ENCODE results near the gene EYA2. TPM values are rescaled to one million over a fixed set of nuclear protein-coding genes. Genes with fewer than 3 reads are reported as not detected.

Gene EYA2
- total RNA-seq, 1 experiment from 2014 or later: 0.25 TPM

GRCh38 chr20:46851746-46852145 lies 42.9 kb upstream of the EYA2 start:
- no TSS peak for BruUV-seq (replicated peaks)
- intact Hi-C loops (cut with micrococcal nuclease; ENCODE audit: unreplicated experiment): no loop called here

GRCh38 chr20:46852313-46852712 lies 42.3 kb upstream of the EYA2 start:
- Mint-ChIP-seq H3K4me3 (ENCODE audit: unreplicated experiment) (no peak overlapping the region), H3K4me1 (ENCODE audit: low read depth, unreplicated experiment) (no peaks in the 10 kb centered on the region), H3K9me3 (ENCODE audit: unreplicated experiment) (peaks cover 7% of the 10 kb centered on the region), H3K27me3 (ENCODE audit: insufficient read depth, unreplicated experiment) (peaks cover 15% of the 10 kb centered on the region), H3K36me3 (ENCODE audit: insufficient read depth, unreplicated experiment) (no peaks in the 10 kb centered on the region), H3K27ac (ENCODE audit: unreplicated experiment) (no peak overlapping the region)
- H3K9me3 ChIP-seq: no peaks in the 10 kb centered on the region; the same call in 1 of the 2 replicates
- CTCF ChIA-PET: no interaction called here
- H3K4me1 ChIP-seq: no peaks in the 10 kb centered on the region
- intact Hi-C loops (cut with micrococcal nuclease; ENCODE audit: unreplicated experiment): no loop called here
- H3K27me3 ChIP-seq (replicated peaks; ENCODE audit: control insufficient read depth, insufficient read depth, low read length): no peaks in the 10 kb centered on the region
- no TSS peak for BruUV-seq (replicated peaks)
- TF ChIP-seq CTCF (IDR thresholded peaks at IDR 0.05; ENCODE audit: insufficient read depth in 1 of 2, low read depth in 1 of 2, low read length in 1 of 2, severe bottlenecking in 1 of 2, unreplicated experiment in 1 of 2): no peak
- POLR2A ChIA-PET: no interaction called here
- H3K4me3 ChIP-seq (ENCODE audit: low read depth, low read length): no peak overlapping the region
- DNase-seq: no peak
- H3K36me3 ChIP-seq (ENCODE audit: control insufficient read depth, insufficient read depth, low read length): no peaks in the 10 kb centered on the region

More at GRCh38 chr20:46851746-46852145, 42.9 kb upstream of the EYA2 start:
- no peak overlapping the region for H3K4me3 Mint-ChIP-seq (ENCODE audit: unreplicated experiment)
- H3K36me3 Mint-ChIP-seq (ENCODE audit: insufficient read depth, unreplicated experiment): no peaks in the 10 kb centered on the region
- TF ChIP-seq CTCF (IDR thresholded peaks at IDR 0.05; ENCODE audit: insufficient read depth in 1 of 2, low read depth in 1 of 2, low read length in 1 of 2, severe bottlenecking in 1 of 2, unreplicated experiment in 1 of 2): no peak
- H3K4me1 ChIP-seq: no peaks in the 10 kb centered on the region
- no peaks in the 10 kb centered on the region for H3K27me3 ChIP-seq (replicated peaks; ENCODE audit: control insufficient read depth, insufficient read depth, low read length)
- H3K9me3 ChIP-seq: no peaks in the 10 kb centered on the region; the same call in 1 of the 2 replicates
- no peak overlapping the region for H3K4me3 ChIP-seq (ENCODE audit: low read depth, low read length)
- POLR2A ChIA-PET: no interaction called here
- H3K27me3 Mint-ChIP-seq (ENCODE audit: insufficient read depth, unreplicated experiment): peaks cover 14% of the 10 kb centered on the region
- CTCF ChIA-PET: no interaction called here
- no peak overlapping the region for H3K27ac Mint-ChIP-seq (ENCODE audit: unreplicated experiment)
- no peaks in the 10 kb centered on the region for H3K36me3 ChIP-seq (ENCODE audit: control insufficient read depth, insufficient read depth, low read length)
- no peak for DNase-seq
- H3K4me1 Mint-ChIP-seq (ENCODE audit: low read depth, unreplicated experiment): no peaks in the 10 kb centered on the region
- peaks cover 7% of the 10 kb centered on the region for H3K9me3 Mint-ChIP-seq (ENCODE audit: unreplicated experiment)

GRCh38 chr20:46853926-46854325 lies 40.7 kb upstream of the EYA2 start:
- Mint-ChIP-seq H3K4me1 (ENCODE audit: low read depth, unreplicated experiment) (no peaks in the 10 kb centered on the region), H3K36me3 (ENCODE audit: insufficient read depth, unreplicated experiment) (no peaks in the 10 kb centered on the region), H3K27ac (ENCODE audit: unreplicated experiment) (no peak overlapping the region), H3K9me3 (ENCODE audit: unreplicated experiment) (peaks cover 7% of the 10 kb centered on the region), H3K27me3 (ENCODE audit: insufficient read depth, unreplicated experiment) (peaks cover 14% of the 10 kb centered on the region), H3K4me3 (ENCODE audit: unreplicated experiment) (no peak overlapping the region)
- CTCF ChIA-PET: no interaction called here
- Histone ChIP-seq H3K36me3 (ENCODE audit: control insufficient read depth, insufficient read depth, low read length) (no peaks in the 10 kb centered on the region), H3K27me3 (replicated peaks; ENCODE audit: control insufficient read depth, insufficient read depth, low read length) (no peaks in the 10 kb centered on the region), H3K4me1 (no peaks in the 10 kb centered on the region), H3K9me3 (no peaks in the 10 kb centered on the region), H3K4me3 (ENCODE audit: low read depth, low read length) (no peak overlapping the region)
- no TSS peak for BruUV-seq (replicated peaks)
- TF ChIP-seq CTCF (IDR thresholded peaks at IDR 0.05; ENCODE audit: insufficient read depth in 1 of 2, low read depth in 1 of 2, low read length in 1 of 2, severe bottlenecking in 1 of 2, unreplicated experiment in 1 of 2): no peak
- no peak for DNase-seq
- POLR2A ChIA-PET: no interaction called here
- intact Hi-C loops (cut with micrococcal nuclease; ENCODE audit: unreplicated experiment): no loop called here

All from Caco-2 (cell line).